GM12864 (cell line): ENCODE measurements around the gene GNB1.

Source experiments
- DNase-seq: peaks from one replicate; pipeline ENCODE4 v3.0.0-alpha.2; 2011; ENCODE audit warnings: low read depth
- H3K4me3 ChIP-seq: 2 replicates; pipeline ENCODE4 v1.5.1; 2011; ENCODE audit warnings: mild to moderate bottlenecking, low read depth, low read length, control low read depth
- TF ChIP-seq, protein P1 (sequence below): IDR thresholded peaks from 2 replicates; pipeline ENCODE4 v1.5.1; 2011; ENCODE audit warnings: low read depth, mild to moderate bottlenecking, moderate library complexity, low read length, control low read depth, inconsistent platforms; ENCODE audit errors: missing control alignments

The GNB1 gene

GRCh38 chr1:1917995-1918900 is 27.4 kb upstream of the GNB1 start:
- peak overlapping the region; percentile 59 for H3K4me3 ChIP-seq
- TF ChIP-seq, protein P1, sequence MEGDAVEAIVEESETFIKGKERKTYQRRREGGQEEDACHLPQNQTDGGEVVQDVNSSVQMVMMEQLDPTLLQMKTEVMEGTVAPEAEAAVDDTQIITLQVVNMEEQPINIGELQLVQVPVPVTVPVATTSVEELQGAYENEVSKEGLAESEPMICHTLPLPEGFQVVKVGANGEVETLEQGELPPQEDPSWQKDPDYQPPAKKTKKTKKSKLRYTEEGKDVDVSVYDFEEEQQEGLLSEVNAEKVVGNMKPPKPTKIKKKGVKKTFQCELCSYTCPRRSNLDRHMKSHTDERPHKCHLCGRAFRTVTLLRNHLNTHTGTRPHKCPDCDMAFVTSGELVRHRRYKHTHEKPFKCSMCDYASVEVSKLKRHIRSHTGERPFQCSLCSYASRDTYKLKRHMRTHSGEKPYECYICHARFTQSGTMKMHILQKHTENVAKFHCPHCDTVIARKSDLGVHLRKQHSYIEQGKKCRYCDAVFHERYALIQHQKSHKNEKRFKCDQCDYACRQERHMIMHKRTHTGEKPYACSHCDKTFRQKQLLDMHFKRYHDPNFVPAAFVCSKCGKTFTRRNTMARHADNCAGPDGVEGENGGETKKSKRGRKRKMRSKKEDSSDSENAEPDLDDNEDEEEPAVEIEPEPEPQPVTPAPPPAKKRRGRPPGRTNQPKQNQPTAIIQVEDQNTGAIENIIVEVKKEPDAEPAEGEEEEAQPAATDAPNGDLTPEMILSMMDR: no peak
- no peak for DNase-seq

DNA sequence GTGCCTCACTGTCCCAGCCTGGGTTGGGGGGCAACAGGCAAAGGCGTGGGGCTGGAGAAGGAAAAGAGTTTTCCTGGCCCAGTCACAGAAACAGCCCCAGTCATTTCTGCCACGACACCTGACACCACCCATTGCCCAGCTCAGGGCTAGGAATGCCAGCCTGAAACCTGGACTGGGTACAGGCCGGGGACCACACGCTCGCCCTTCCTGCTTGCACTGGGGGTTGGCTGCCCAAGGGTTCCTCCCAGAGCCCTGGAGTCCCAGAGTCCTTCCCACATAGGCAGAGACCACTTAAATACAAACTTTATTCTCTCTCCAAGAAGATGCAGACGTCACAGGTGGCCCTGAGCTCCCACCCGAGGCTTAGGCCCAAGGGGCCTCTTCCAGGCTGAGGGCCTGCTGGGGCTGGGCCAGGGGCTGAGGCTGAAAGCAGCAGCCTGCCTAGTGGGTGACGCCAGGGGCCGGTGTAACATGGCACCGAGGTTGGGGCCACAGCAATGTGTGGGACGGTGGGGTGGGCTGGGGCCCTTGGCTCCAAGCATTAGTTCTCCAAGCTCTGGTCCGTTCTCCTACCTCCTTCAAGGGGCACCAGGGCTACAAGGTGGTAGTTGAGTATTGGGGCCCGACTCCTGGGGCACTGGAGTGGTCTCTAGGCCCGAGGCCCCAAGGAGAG is 26.6 kb upstream of the GNB1 start:
- TF ChIP-seq, protein P1: no peak
- DNase-seq: no peak
- no peak overlapping the region for H3K4me3 ChIP-seq

- no peak overlapping the region for H3K4me3 ChIP-seq
- no peak for DNase-seq
- TF ChIP-seq, protein P1: no peak
Measured at GRCh38 chr1:1916851-1917251, 26.0 kb upstream of the GNB1 start.

DNA sequence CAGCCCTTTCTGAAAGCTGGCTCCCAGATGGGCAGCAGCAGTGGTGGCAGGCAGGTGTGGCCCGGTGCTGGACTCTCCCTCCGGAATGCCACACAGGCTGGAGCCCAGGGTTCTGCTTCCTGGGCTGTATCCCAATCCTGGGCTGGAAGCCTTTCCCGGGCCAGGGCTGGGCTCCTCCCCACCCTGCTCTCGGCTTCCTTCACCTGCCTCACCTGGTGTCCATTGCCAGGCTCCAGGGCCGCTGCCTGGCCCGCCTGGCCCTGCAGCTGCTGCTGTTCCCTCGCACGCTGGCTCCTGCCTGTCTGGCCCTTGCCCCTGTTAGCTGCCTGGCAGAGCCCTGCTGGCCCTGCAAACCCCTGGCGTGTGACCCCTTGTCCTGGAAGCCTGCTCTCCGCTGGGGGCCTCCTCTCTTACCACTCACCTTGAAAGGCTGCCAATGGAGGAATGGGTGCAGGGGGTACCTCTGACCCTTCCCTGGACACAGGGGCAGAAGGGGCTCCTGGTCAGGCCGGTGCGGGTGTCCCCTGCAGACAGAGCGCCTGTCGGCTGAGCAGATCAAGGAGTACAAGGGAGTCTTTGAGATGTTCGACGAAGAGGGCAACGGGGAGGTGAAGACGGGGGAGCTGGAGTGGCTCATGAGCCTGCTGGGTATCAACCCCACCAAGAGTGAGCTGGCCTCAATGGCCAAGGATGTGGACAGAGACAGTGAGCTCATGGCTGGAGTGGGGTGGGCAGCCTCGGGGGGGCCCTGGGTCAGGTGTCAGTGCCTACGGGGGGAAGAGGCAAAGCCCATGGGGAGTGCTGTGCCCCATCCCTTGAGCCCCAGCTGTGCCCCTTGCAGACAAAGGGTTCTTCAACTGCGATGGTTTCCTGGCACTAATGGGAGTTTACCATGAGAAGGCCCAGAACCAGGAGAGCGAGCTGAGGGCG is 25.3 kb upstream of the GNB1 start:
- H3K4me3 ChIP-seq: no peak overlapping the region
- TF ChIP-seq, protein P1: no peak
- no peak for DNase-seq

GRCh38 chr1:1914971-1915692 is 24.2 kb upstream of the GNB1 start, which contains the start of gene CALML6:
Gene CALML6, plus strand, starts transcription at chr1:1915260. Its CDS starts 21 bp downstream, at chr1:1915281.
- TF ChIP-seq, protein P1: no peak
- H3K4me3 ChIP-seq: no peak within 1 kb of the TSS
- DNase-seq: no peak
